ENCODE data around the gene CCNY.

Gene CCNY

GRCh38 chr10:35434533-35434932 lies 98.2 kb downstream of the CCNY start:
- no peak for DNase-seq

GRCh38 chr10:35435824-35436223 lies 99.5 kb downstream of the CCNY start:
- DNase-seq, result peak; percentile 45

- DNase-seq, result no peak
Observed at GRCh38 chr10:35437829-35438228, 101.5 kb downstream of the CCNY start.

DNA sequence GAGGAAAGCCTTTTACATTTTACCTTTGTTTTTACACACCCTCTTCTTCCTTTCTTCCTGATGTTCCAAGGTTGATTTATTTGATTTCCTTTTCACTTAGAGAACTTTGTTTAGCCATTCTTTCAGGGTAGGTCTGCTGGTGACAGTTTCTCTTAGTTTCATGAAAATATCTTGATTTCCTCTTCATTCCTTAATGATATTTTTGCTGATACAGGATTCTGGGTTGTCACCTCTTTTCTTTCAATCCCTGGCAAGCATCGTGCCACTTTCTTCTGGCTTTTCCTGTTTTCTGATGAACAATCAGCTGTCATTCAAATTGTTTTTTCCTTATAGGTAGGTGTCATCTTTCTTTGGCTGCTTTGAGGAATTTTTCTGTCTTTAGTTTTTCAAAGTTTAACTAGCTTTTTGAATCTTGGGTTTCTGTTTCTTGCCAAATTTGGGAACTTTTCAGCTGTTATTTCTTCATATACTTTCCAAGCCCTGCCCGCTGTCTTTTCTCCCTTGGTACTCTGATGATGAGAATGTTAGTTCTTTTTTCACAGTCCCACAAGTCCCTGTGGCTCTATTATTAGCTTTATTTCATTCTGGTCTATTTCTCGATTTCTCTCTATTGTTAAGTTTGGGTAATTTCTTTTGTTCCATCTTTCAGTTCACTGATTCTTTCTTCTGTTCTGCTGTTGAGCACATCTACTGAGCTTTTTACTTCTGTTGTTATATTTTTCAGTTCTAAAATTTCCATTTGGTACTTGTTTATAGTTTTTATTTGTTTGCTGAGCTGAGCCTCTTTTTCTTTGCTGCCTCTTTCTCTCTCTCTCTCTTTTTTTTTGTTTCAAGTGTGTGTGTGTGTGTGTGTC lies 102.6 kb downstream of the CCNY start:
- no peak for DNase-seq

DNA sequence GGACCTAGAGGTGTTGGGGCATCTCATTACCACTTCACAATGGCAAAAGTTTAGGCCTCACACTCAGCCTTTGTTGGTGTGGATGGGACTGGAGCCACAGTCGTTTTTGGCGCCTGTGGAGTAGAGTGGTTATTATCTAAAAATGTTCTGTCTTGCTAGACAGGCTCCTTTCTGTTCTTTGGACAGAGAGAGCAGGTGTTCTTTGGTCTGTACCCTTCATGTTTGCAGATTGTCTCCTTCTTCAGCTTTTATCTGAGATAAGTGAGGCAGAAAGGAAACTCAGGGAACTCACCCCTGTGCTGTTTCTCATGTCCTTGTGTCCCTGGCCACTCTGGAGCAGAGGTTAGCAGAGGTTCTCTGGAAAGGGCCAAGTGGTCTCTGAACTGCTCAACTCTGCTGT lies 103.7 kb downstream of the CCNY start:
- DNase-seq, result no peak

- no peak for DNase-seq
Observed at GRCh38 chr10:35442028-35442427, 105.7 kb downstream of the CCNY start.

DNA sequence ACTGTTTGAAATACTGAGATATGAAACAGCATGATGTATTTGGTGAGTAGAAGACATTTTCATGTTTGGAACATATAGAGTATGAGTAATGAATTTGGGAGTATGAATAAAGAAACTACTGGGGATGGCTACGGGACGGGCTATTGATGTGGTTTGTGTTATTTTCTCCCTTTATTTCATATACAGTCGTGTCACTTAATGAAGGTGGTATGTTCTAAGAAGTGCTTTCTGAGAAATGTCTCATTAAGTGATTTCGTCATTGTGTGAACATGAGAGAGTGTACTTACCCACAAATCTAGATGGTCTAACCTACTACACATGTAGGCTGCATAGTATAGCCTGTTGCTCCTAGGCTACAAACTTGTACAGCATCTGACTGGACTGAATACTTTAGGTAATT lies 106.3 kb downstream of the CCNY start:
- DNase-seq, result no peak

DNA sequence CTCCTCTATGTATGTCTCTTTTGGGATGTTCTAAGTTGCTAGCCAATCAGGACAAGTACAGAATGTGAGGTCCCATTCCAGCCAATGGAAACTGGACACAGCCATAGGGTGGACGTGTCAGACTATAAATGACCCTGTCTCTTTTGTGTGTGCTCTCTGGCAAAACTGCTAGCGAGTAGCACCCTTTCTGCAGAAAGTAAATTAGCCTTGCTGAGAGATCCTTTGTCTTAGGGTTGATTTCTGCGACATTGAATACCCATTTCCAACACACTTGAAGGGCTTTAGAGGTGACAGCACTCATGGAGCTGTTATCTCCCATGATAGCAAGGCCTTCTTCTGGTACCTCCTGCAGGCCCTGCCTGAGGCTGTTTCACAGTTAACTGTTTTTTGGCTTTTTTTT lies 107.5 kb downstream of the CCNY start:
- DNase-seq, result no peak

DNA sequence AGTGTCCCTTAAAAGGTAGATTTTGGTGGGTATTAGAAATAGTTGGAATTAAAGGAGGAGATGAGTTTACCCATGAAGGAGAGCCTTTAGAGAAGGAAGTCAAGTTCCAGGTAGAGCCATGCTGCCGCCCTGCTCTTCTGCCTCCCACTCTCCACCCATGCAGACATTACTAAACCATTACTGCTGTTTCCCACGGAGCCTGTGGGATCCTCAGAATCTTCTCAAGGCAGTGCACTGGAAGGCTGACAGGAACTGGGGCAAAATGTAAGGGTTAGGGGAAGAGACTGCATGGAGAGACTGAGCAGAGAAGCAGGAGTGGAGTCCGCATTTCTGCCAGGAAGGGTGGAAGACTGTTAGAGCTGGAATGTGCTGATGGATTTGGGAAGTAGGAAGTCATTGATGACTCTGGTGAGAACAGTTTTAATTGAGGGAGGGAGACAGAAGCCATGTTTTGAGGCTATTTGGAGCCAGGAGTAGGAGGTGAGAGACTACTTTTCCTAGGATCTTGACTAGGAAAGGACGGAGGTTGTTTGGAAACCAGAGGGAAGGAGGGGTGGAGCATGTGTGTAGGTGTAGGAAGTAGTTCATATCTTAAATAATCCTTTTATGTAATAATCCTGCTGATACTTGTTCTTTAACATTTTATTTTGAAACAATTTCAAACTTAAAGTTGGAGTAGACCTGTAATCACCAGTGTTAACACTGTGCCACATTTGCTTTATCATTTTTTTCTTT lies 109.0 kb downstream of the CCNY start:
- no peak for DNase-seq

- no peak for DNase-seq
Observed at GRCh38 chr10:35446439-35446838, 110.1 kb downstream of the CCNY start.

GRCh38 chr10:35447693-35448407 lies 111.5 kb downstream of the CCNY start:
- DNase-seq, result peak; percentile 87

DNA sequence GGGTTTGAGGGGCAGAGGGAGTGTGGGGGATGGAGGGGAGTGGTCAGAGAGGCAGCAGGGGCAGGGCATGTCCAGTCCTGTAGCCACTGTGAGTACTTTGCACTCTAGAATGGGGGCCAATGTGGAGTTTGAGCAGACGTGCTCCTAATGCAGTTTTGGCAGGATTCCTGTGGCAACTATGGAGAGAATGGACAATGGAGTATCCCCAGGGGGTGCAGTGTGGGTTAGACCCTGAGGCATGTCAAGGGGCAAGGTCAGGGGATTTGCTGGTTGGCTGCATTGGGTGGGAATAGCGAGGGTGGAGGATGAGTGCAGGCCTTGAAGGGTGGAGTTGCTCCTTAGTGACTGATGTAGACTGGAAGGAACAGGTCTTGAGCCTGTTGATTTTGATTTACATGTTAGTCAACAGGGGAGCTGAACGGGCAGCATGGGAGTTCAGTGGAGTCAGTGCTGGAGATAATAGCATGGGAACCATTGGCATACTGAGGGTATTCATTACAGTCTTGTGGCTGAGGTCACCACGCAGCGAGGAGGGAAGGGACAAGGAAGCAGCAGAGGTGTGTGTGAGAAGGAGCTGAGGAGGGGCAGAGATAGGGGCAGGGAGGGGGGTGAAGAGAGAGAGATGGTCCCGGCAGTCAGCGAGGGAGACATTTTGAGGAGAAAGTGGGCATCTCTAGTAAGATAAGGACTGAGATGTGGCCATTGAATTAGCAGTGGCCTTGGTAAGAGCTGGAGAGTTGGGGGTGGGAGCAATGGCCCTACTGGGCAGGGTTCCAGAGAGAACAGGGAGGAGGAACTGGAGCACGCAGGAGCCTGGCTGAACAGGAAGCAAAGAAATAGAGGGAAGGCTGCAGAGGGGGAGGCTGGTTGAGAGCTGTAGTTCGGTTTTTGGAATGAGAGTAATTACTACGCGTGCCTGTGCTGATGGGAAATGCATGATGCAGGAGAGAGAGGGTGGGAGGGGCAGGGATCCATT lies 112.7 kb downstream of the CCNY start:
- DNase-seq, result no peak

- no peak for DNase-seq
Observed at GRCh38 chr10:35449944-35450343, 113.6 kb downstream of the CCNY start.

- DNase-seq, result no peak
Observed at GRCh38 chr10:35451151-35452016, 115.1 kb downstream of the CCNY start.

- no peak for DNase-seq
Observed at GRCh38 chr10:35452171-35452570, 115.9 kb downstream of the CCNY start.

- no peak for DNase-seq
Observed at GRCh38 chr10:35452847-35453246, 116.5 kb downstream of the CCNY start.

DNA sequence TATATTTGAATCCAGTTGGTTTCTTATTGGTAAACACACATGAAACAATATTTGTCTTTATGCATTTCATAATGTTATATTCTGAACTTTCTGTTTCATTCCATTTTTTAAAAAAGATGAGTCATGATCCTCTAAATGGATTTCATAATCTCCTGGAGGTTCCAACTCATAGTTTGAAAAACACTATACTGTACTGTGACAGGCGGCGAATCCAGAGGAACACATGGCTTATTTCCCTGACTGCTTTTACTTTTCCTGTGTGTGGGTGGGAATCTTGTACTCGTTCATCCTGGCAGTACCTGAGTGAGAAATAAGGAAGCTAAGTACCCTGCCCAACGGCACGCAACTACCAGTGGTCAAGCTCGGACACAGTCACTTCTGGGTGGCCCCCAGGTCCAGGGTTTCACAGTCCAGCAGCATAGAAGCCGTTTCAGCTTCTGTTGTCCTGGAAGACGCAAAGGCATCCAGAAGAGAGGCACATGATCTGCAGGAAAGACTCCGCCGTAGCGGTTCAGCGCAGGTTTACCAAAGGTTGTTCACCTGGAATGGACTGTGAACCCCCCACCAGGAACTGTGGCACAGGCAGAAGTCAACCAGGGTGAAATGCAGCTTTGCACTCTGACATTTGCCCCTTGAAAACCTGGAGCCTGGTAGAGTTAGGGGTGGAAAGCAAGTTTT lies 117.7 kb downstream of the CCNY start:
- DNase-seq, result no peak

- DNase-seq, result no peak
Observed at GRCh38 chr10:35456153-35456720, 119.9 kb downstream of the CCNY start.

DNA sequence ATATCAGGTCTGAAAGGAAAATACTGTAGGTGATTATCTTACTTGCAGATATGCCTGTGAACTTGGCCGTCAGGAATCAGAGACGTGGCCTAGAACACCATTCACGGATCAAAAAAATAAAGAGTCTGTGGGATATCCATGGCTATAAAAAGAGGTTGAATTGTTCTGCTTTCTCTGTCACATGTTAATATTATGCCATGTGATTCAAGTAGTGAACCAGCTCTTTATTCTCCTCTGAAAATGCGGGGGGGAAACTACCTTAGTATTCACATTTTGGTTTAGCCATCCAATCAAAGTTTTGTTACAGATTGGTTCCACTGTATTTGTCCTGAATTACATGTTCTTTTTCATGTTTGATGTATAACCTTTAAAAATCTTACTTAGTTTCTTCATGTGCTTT lies 120.5 kb downstream of the CCNY start:
- no peak for DNase-seq

Measured in islet precursor cell (in vitro differentiated cells).